ENCODE measurements around the gene AQP3.
"Not testable (repeated sequence)": the region's sequence is repeated elsewhere in the genome, so short reads cannot be mapped to it uniquely, and the experiment has no call there.

Gene AQP3

GRCh38 chr9:33458444-33458843, 11.1 kb upstream of the AQP3 start:
- Histone ChIP-seq H4K20me1 (ENCODE audit: insufficient read depth, low read length) (no peaks in the 10 kb centered on the region; the same call in 1 of the 2 replicates), H3K36me3 (ENCODE audit: insufficient read depth, low read length) (peaks cover 29% of the 10 kb centered on the region), H2AFZ (ENCODE audit: low read depth, low read length) (no peak overlapping the region), H3K27me3 (ENCODE audit: insufficient read depth, low read length, poor library complexity) (no peaks in the 10 kb centered on the region), H3K4me2 (ENCODE audit: insufficient read depth, low read length) (no peak overlapping the region), H3K4me1 (ENCODE audit: insufficient read depth, low read length) (no peaks in the 10 kb centered on the region), H3K4me3 (ENCODE audit: low read depth in 1 of 2, low read length in 2 of 2) (no peak overlapping the region), H3K9ac (ENCODE audit: low read depth, low read length) (no peak overlapping the region), H3K79me2 (ENCODE audit: insufficient read depth, low read length) (no peaks in the 10 kb centered on the region), H3K9me3 (ENCODE audit: insufficient read depth, low read length, severe bottlenecking) (no peaks in the 10 kb centered on the region), H3K27ac (ENCODE audit: low read length) (no peak overlapping the region)
- DNase-seq (no peak), ATAC-seq (ENCODE audit: insufficient read depth, low read depth) (no peak; the same call in 2 of the 3 replicates)
- no peak for TF ChIP-seq EZH2 (IDR thresholded peaks at IDR 0.05; ENCODE audit: borderline replicate concordance, low read depth, low read length, severe bottlenecking)
- TF ChIP-seq, protein P1, sequence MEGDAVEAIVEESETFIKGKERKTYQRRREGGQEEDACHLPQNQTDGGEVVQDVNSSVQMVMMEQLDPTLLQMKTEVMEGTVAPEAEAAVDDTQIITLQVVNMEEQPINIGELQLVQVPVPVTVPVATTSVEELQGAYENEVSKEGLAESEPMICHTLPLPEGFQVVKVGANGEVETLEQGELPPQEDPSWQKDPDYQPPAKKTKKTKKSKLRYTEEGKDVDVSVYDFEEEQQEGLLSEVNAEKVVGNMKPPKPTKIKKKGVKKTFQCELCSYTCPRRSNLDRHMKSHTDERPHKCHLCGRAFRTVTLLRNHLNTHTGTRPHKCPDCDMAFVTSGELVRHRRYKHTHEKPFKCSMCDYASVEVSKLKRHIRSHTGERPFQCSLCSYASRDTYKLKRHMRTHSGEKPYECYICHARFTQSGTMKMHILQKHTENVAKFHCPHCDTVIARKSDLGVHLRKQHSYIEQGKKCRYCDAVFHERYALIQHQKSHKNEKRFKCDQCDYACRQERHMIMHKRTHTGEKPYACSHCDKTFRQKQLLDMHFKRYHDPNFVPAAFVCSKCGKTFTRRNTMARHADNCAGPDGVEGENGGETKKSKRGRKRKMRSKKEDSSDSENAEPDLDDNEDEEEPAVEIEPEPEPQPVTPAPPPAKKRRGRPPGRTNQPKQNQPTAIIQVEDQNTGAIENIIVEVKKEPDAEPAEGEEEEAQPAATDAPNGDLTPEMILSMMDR (IDR thresholded peaks at IDR 0.05; ENCODE audit: borderline replicate concordance, extremely low read depth, low read length, poor library complexity, severe bottlenecking) = no peak

DNA sequence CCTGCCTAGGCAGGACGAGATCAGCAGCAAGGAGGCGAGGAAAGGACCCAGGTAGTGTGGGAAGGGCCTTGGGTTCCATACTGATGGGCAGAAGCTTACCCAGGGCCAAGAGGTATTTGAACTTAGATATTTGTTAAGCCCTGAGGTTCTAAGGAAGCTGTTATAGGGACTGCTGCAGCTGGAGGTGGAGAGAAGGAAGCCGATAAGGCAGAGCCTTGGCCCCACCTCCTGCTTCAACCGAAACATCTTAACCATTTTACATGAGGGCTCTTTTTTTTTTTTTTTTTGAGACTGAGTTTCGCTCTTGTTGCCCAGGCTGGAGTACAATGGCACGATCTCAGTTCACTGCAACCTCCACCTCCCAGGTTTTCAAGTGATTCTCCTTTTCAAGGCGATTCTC, 8.6 kb upstream of the AQP3 start:
- H3K27ac ChIP-seq (ENCODE audit: low read length) = no peak overlapping the region
- no peaks in the 10 kb centered on the region for H3K4me1 ChIP-seq (ENCODE audit: insufficient read depth, low read length)
- no peak overlapping the region for H3K9ac ChIP-seq (ENCODE audit: low read depth, low read length)
- peaks cover 6% of the 10 kb centered on the region; the same call in 1 of the 2 replicates for H3K36me3 ChIP-seq (ENCODE audit: insufficient read depth, low read length)
- no peaks in the 10 kb centered on the region for H4K20me1 ChIP-seq (ENCODE audit: insufficient read depth, low read length)
- TF ChIP-seq, protein P1 (IDR thresholded peaks at IDR 0.05; ENCODE audit: borderline replicate concordance, extremely low read depth, low read length, poor library complexity, severe bottlenecking) = no peak
- TF ChIP-seq EZH2 (IDR thresholded peaks at IDR 0.05; ENCODE audit: borderline replicate concordance, low read depth, low read length, severe bottlenecking) = no peak
- DNase-seq = no peak
- H3K27me3 ChIP-seq (ENCODE audit: insufficient read depth, low read length, poor library complexity) = no peaks in the 10 kb centered on the region
- no peak overlapping the region for H3K4me2 ChIP-seq (ENCODE audit: insufficient read depth, low read length)
- H3K79me2 ChIP-seq (ENCODE audit: insufficient read depth, low read length) = no peaks in the 10 kb centered on the region
- no peak for ATAC-seq (ENCODE audit: insufficient read depth, low read depth)
- H2AFZ ChIP-seq (ENCODE audit: low read depth, low read length) = no peak overlapping the region
- no peaks in the 10 kb centered on the region for H3K9me3 ChIP-seq (ENCODE audit: insufficient read depth, low read length, severe bottlenecking)
- H3K4me3 ChIP-seq (ENCODE audit: low read depth in 1 of 2, low read length in 2 of 2) = no peak overlapping the region

- not testable (repeated sequence) for ATAC-seq (ENCODE audit: insufficient read depth, low read depth); H3K9me3 ChIP-seq (ENCODE audit: insufficient read depth, low read length, severe bottlenecking); H3K4me1 ChIP-seq (ENCODE audit: insufficient read depth, low read length); H4K20me1 ChIP-seq (ENCODE audit: insufficient read depth, low read length); H3K9ac ChIP-seq (ENCODE audit: low read depth, low read length); H3K4me2 ChIP-seq (ENCODE audit: insufficient read depth, low read length); H3K36me3 ChIP-seq (ENCODE audit: insufficient read depth, low read length); H3K4me3 ChIP-seq (ENCODE audit: low read depth in 1 of 2, low read length in 2 of 2); H2AFZ ChIP-seq (ENCODE audit: low read depth, low read length); H3K79me2 ChIP-seq (ENCODE audit: insufficient read depth, low read length); H3K27me3 ChIP-seq (ENCODE audit: insufficient read depth, low read length, poor library complexity); H3K27ac ChIP-seq (ENCODE audit: low read length); DNase-seq
Measured at GRCh38 chr9:33455456-33455855, 8.1 kb upstream of the AQP3 start.

DNA sequence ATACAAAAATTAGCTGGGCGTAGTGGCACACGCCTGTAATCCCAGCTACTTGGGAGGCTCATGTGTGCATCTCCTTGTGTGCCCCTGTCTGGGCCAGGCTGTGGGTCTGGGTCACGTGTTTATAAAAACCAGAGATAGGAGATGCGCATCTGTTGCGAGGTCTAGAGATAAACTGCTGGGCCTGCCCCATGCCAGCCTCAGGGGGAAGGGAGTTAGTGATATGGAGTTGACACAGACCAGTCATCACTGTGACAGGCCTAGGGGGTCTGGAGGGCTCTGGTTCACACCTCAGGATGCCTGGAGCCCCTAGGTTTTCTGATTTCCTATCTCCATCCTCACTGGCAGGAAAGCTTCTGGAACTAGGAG, 7.3 kb upstream of the AQP3 start:
- not testable (repeated sequence) for H3K4me2 ChIP-seq (ENCODE audit: insufficient read depth, low read length); H3K27me3 ChIP-seq (ENCODE audit: insufficient read depth, low read length, poor library complexity); ATAC-seq (ENCODE audit: insufficient read depth, low read depth); H4K20me1 ChIP-seq (ENCODE audit: insufficient read depth, low read length); H3K36me3 ChIP-seq (ENCODE audit: insufficient read depth, low read length); H3K27ac ChIP-seq (ENCODE audit: low read length); H3K79me2 ChIP-seq (ENCODE audit: insufficient read depth, low read length); H3K4me3 ChIP-seq (ENCODE audit: low read depth in 1 of 2, low read length in 2 of 2); H3K4me1 ChIP-seq (ENCODE audit: insufficient read depth, low read length); H2AFZ ChIP-seq (ENCODE audit: low read depth, low read length); H3K9me3 ChIP-seq (ENCODE audit: insufficient read depth, low read length, severe bottlenecking); H3K9ac ChIP-seq (ENCODE audit: low read depth, low read length); DNase-seq

Data from DND-41 (cell line).